Measurements from ENCODE around the gene PKP3.

Gene PKP3

GRCh38 chr11:372809-373715, 20.9 kb upstream of the PKP3 start:
- no peak for TF ChIP-seq ZFX (IDR thresholded peaks at IDR 0.05)
- no peak for TF ChIP-seq CTCF (conservative IDR thresholded peaks at IDR 0.05)
- H3K27ac ChIP-seq: no peak overlapping the region

DNA sequence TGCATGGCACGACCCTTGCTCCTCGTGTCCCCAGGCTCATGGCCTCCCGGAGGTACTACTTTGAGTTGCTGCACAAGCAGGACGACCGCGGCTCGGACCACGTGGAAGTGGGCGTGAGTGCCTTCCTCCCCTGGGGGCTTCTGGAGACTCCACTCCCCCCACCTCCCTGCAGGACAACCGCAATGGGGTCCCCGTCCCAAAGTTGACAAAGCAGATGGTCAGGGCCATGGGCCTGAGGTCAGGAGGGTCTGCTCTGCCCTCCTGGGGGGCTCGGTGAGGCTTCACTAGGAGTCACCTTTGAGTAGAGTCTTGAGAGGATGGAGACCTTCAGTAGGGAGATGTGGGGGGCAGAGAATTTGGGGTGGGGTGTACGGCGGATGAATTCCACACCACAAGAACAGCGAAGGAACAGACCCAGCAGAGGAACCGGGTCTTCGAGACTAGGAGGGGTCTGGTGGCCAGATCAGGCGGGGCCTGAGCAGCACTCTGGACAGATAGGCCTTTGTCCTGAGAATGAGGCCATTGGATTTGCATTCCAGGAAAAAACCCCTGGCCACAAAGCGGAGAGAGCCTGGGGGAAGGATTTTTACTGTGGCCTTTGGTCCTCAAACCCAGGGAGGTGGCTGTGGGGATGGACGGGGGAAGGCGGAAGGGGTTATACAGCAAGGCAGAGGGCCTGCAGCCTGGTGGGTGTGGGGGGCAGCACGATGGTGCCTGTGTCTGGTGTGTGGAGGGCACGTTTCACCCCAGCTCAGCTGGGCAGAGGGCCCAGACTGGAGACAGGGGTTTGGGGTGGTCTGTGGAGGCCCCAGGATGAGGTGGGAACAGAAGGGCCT, 20.1 kb upstream of the PKP3 start:
- H3K27ac ChIP-seq: no peak overlapping the region
- TF ChIP-seq ZFX (IDR thresholded peaks at IDR 0.05): no peak
- no peak for TF ChIP-seq CTCF (conservative IDR thresholded peaks at IDR 0.05)

- no peak overlapping the region for H3K27ac ChIP-seq
- TF ChIP-seq CTCF (conservative IDR thresholded peaks at IDR 0.05) (no peak), ZFX (IDR thresholded peaks at IDR 0.05) (no peak)
These were observed 18.7 kb upstream of the PKP3 start for GRCh38 chr11:375065-376025.

DNA sequence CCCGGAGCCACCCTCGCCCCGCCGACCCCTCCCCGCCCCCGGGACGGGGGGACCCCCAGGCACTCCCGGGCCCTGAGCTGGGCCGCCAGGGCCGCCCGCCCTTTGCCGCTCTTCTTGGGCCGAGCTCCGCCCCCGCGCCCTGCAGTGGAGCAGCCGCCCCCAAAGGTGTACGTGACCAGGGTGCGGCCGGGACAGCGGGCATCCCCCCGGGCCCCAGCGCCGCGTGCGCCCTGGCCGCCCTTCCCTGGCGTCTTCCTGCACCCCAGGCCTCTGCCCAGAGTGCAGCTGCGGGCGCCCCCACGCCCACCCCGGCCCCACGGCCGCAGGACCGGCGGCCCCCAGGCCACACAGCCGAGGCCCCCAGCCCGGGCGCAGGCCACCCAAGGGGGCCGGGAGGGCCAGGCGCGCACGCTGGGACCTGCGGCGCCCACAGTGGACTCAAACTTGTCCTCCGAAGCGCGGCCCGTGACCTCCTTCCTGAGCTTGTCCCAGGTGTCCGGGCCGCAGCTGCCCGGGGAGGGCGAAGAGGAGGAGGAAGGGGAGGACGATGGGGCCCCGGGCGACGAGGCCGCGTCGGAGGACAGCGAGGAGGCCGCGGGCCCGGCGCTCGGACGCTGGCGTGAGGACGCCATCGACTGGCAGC, 17.4 kb upstream of the PKP3 start:
- no peak for TF ChIP-seq CTCF (conservative IDR thresholded peaks at IDR 0.05)
- no peak for TF ChIP-seq ZFX (IDR thresholded peaks at IDR 0.05)

DNA sequence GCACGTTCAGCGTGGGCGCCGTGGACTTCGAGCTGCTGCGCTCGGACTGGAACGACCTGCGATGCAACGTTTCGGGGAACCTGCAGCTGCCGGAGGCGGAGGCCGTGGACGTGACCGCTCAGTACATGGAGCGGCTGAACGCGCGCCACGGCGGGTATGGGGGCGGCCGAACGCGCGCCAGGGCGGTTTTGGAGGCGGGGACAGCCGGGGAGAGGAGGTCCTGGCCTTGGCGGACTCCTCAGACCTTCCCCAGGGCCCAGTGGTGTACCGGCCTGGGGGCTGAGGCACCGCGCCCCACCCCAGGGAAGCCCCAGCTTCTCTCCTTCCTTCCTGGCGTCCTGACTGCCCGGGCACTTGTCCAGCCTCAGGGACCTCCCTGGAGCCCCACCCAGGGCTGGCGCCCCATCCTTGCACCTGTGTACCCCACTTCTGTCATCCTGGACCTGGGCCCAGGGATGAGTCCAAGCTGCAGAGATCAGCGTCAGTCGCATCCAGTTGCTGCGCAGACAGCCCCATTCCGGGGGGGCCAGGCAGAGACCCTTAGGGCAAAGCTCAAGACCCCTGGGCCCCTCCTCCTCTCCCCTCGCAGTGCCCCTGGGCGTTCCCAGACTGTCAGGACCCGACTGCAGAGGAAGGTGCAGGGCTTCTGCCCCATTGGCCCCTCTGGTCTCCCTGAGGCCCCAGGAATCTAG, 16.7 kb upstream of the PKP3 start:
- TF ChIP-seq ZFX (IDR thresholded peaks at IDR 0.05) (no peak), CTCF (conservative IDR thresholded peaks at IDR 0.05) (no peak)
- no peak overlapping the region for H3K27ac ChIP-seq

More for the DNA sequence above, 17.4 kb upstream of the PKP3 start:
- H3K27ac ChIP-seq: no peak overlapping the region

DNA sequence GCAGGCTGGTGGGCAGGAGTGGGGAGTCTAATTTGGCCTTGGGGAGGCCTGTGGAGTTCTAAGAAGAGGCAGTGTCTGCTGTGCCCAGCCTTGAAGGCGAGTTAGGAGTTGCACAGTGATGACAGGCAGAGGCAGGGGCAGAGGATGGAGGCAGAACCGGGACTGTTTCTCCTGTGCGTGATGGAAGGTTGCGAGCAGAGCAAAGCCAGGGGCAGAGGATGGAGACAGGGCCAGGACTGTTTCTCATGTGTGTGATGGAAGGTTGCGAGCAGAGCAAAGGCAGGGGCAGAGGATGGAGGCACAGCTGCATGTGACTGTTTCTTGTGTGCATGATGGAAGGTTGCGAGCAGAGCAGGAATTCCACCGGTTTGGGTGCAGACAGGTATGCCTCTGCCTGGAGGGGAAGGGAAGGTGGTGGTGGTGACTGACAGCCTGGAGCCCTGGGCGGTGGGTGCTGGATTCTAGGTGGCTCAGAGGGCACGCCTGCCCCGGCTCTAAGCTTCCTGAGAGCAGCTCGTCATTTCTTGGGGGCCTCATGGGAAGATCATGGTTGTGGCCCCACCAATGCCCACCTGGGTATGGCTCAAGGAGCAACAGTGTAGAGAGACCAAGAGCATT, 16.0 kb upstream of the PKP3 start:
- no peak overlapping the region for H3K27ac ChIP-seq
- TF ChIP-seq ZFX (IDR thresholded peaks at IDR 0.05) (no peak), CTCF (conservative IDR thresholded peaks at IDR 0.05) (no peak)
